H1 (cell line): Measurements from ENCODE around the gene COL6A5. TPM values are rescaled to one million over a fixed set of nuclear protein-coding genes. Genes with fewer than 3 reads are reported as not detected.
"Not testable (repeated sequence)": the region's sequence is repeated elsewhere in the genome, so short reads cannot be mapped to it uniquely, and the experiment has no call there.

Experiments used
- CTCF ChIA-PET: fragments of 300-600 bp; sonication (Branson Sonifier 250); formaldehyde crosslinking; loops from one replicate; lab custom pipeline; 2021; ENCODE audit not compliant: partially characterized antibody; lab: Charles Lee
- POLR2A ChIA-PET: fragments of 300-600 bp; sonication (Branson Sonifier 250); formaldehyde crosslinking; loops from one replicate; lab custom pipeline; 2021; ENCODE audit warnings: inconsistent platforms; ENCODE audit not compliant: partially characterized antibody; lab: Charles Lee
- DNase-seq, 2 experiments: peaks; one replicate each; pipeline versions ENCODE4 v3.0.0 to v3.0.0-alpha.2; 2010 to 2022; ENCODE audit warnings: low spot score in 2 of 2, low read depth in 1 of 2, mixed read lengths in 1 of 2
- FAIRE-seq: peaks from 2 replicates; lab custom pipeline; 2011; peaks lifted over from hg19 to GRCh38; lab: Jason Lieb, UNC
- H2AFZ ChIP-seq: 2 replicates; pipeline ENCODE4 v1.8.1; 2012; ENCODE audit warnings: low read length, inconsistent platforms
- H2AK5ac ChIP-seq: 2 replicates; pipeline ENCODE4 v1.6.1; 2013; ENCODE audit warnings: low read depth, low read length
- H2BK120ac ChIP-seq: replicated peaks from 2 replicates; pipeline ENCODE3; 2013; ENCODE audit warnings: low read depth, low read length, inconsistent platforms
- H2BK12ac ChIP-seq: 2 replicates; pipeline ENCODE4 v1.6.1; 2013; ENCODE audit warnings: low read depth, low read length
- H2BK15ac ChIP-seq: 2 replicates; pipeline ENCODE4 v1.6.1; 2013; ENCODE audit warnings: low read length
- H2BK20ac ChIP-seq: 2 replicates; pipeline ENCODE4 v1.6.1; 2013; ENCODE audit warnings: low read length
- H2BK5ac ChIP-seq: 2 replicates; pipeline ENCODE4 v1.6.1; 2013; ENCODE audit warnings: low read depth, low read length
- H3K14ac ChIP-seq: 2 replicates; pipeline ENCODE4 v1.6.1; 2013; ENCODE audit warnings: inconsistent platforms; ENCODE audit not compliant: insufficient read length
- H3K18ac ChIP-seq: 2 replicates; pipeline ENCODE4 v1.6.1; 2013; ENCODE audit warnings: low read length; ENCODE audit errors: extremely low read depth
- H3K23ac ChIP-seq: 2 replicates; pipeline ENCODE4 v1.6.1; 2013; ENCODE audit warnings: inconsistent platforms; ENCODE audit not compliant: insufficient read length
- H3K23me2 ChIP-seq: 2 replicates; pipeline ENCODE4 v1.6.1; 2013; ENCODE audit warnings: low read depth, low read length
- H3K27ac ChIP-seq: 2 replicates; pipeline ENCODE4 v1.6.1; 2011; ENCODE audit warnings: low read depth, low read length, inconsistent platforms
- H3K27me3 ChIP-seq, 4 experiments: replicated peaks in 1 of 4; 1 replicate in 1 of 4; 2 replicates in 3 of 4; pipeline versions ENCODE4 v1.6.1 to v1.8.1; 2011 to 2013; ENCODE audit warnings: low read length in 3 of 4, mild to moderate bottlenecking in 3 of 4, inconsistent platforms in 2 of 4, mixed read lengths in 2 of 4, moderate library complexity in 1 of 4; ENCODE audit not compliant: control insufficient read depth in 3 of 4, insufficient read depth in 3 of 4; ENCODE audit errors: extremely low read depth in 1 of 4
- H3K36me3 ChIP-seq, 4 experiments: 2 replicates each; pipeline versions ENCODE4 v1.6.1 to v1.8.1; 2011 to 2013; ENCODE audit warnings: mild to moderate bottlenecking in 4 of 4, low read length in 3 of 4, moderate library complexity in 2 of 4, control low read depth in 1 of 4, inconsistent platforms in 1 of 4; ENCODE audit not compliant: insufficient read depth in 4 of 4, control insufficient read depth in 2 of 4
- H3K4ac ChIP-seq: replicated peaks from 2 replicates; pipeline ENCODE3; 2013; ENCODE audit warnings: low read length, low read depth, mixed read lengths, inconsistent platforms; ENCODE audit not compliant: insufficient read length
- H3K4me1 ChIP-seq, 4 experiments: replicated peaks in 1 of 4; 1 replicate in 1 of 4; 2 replicates in 3 of 4; pipeline versions ENCODE4 v1.6.1 to v1.8.1; 2011 to 2013; ENCODE audit warnings: low read length in 3 of 4, inconsistent platforms in 2 of 4, mixed read lengths in 1 of 4; ENCODE audit not compliant: insufficient read depth in 4 of 4, control insufficient read depth in 3 of 4
- H3K4me2 ChIP-seq, 2 experiments: 2 replicates each; pipeline versions ENCODE4 v1.6.1 to v1.8.1; 2011 to 2013; ENCODE audit warnings: low read depth in 2 of 2, low read length in 2 of 2, control low read depth in 1 of 2, inconsistent platforms in 1 of 2, mild to moderate bottlenecking in 1 of 2; ENCODE audit not compliant: insufficient read depth in 1 of 2
- H3K4me3 ChIP-seq, 4 experiments: fragments of 200-600, 300-600 bp in 1 of 4; sonication (generic), shearing (Covaris generic), sonication (Bioruptor Twin) in 1 of 4; 2 replicates each; pipeline versions ENCODE4 v1.5.1 to v1.8.1; 2011 to 2016; ENCODE audit warnings: low read length in 4 of 4, low read depth in 3 of 4, control low read depth in 2 of 4, inconsistent platforms in 2 of 4, mild to moderate bottlenecking in 2 of 4, mixed read lengths in 1 of 4, moderate library complexity in 1 of 4; ENCODE audit not compliant: insufficient read depth in 2 of 4; ENCODE audit errors: extremely low read depth in 1 of 4
- H3K56ac ChIP-seq: replicated peaks from 2 replicates; pipeline ENCODE3; 2013; ENCODE audit warnings: low read depth, mild to moderate bottlenecking, mixed read lengths, low read length, inconsistent platforms; ENCODE audit not compliant: insufficient read length
- H3K79me1 ChIP-seq: 2 replicates; pipeline ENCODE4 v1.6.1; 2013; ENCODE audit warnings: low read depth, low read length, control low read depth
- H3K79me2 ChIP-seq, 2 experiments: 2 replicates each; pipeline versions ENCODE4 v1.6.1 to v1.8.1; 2012 to 2013; ENCODE audit warnings: low read length in 2 of 2, mild to moderate bottlenecking in 2 of 2, inconsistent platforms in 1 of 2; ENCODE audit not compliant: insufficient read depth in 2 of 2, control insufficient read depth in 1 of 2
- H3K9ac ChIP-seq, 4 experiments: replicated peaks in 1 of 4; 1 replicate in 1 of 4; 2 replicates in 3 of 4; pipeline versions ENCODE4 v1.6.1 to v1.8.1; 2011 to 2013; ENCODE audit warnings: low read depth in 3 of 4, low read length in 3 of 4, control low read depth in 2 of 4, mild to moderate bottlenecking in 2 of 4, moderate library complexity in 2 of 4, inconsistent platforms in 1 of 4; ENCODE audit errors: extremely low read depth in 1 of 4
- H3K9me3 ChIP-seq, 2 experiments: 2 replicates each; pipeline versions ENCODE4 v1.6.1 to v1.8.1; 2012 to 2013; ENCODE audit warnings: mild to moderate bottlenecking in 2 of 2, moderate library complexity in 2 of 2, control low read depth in 1 of 2, inconsistent platforms in 1 of 2, low read depth in 1 of 2, low read length in 1 of 2, mixed read lengths in 1 of 2; ENCODE audit not compliant: insufficient read depth in 2 of 2
- H4K20me1 ChIP-seq, 2 experiments: replicated peaks in 1 of 2; 2 replicates each; pipeline versions ENCODE3 to v1.8.1; 2011 to 2013; ENCODE audit warnings: inconsistent platforms in 2 of 2, low read length in 2 of 2, mild to moderate bottlenecking in 1 of 2; ENCODE audit not compliant: insufficient read depth in 2 of 2, control insufficient read depth in 1 of 2
- H4K5ac ChIP-seq: 2 replicates; pipeline ENCODE4 v1.6.1; 2013; ENCODE audit warnings: low read length, low read depth, mixed read lengths, inconsistent platforms; ENCODE audit not compliant: insufficient read length
- H4K8ac ChIP-seq: 2 replicates; pipeline ENCODE4 v1.8.0; 2013; ENCODE audit warnings: mild to moderate bottlenecking, moderate library complexity, low read length, inconsistent platforms; ENCODE audit not compliant: insufficient read depth; ENCODE audit errors: extremely low read depth
- H4K91ac ChIP-seq: replicated peaks from 2 replicates; pipeline ENCODE3; 2013; ENCODE audit warnings: low read length, mixed read lengths, inconsistent platforms; ENCODE audit not compliant: insufficient read length
- POLR2A ChIP-seq, 2 experiments: IDR thresholded peaks; 1 replicate in 1 of 2; 2 replicates in 1 of 2; pipeline ENCODE4 v1.6.1; 2011; ENCODE audit warnings: low read depth in 2 of 2, low read length in 2 of 2, mild to moderate bottlenecking in 2 of 2; ENCODE audit errors: control extremely low read depth in 1 of 2
- WGBS, 2 experiments: shearing (Covaris generic) in 1 of 2; methylation state at CpG; one replicate each; pipeline versions ENCODE4 v1.1.6 to v1.1.7; 2013 to 2015; ENCODE audit warnings: low lambda C conversion rate in 2 of 2, mixed read lengths in 2 of 2, inconsistent platforms in 1 of 2, low coverage in 1 of 2, missing lambda C conversion rate in 1 of 2; ENCODE audit not compliant: insufficient replicate concordance in 2 of 2, insufficient coverage in 1 of 2, insufficient read length in 1 of 2; ENCODE audit errors: extremely low coverage in 1 of 2, missing lambda C conversion rate in 1 of 2; 5-methylcytosine and 5-hydroxymethylcytosine counted together
- polyA plus RNA-seq, 7 experiments: library from polyadenylated mRNA; depleted of rRNA in 3 of 7; stranded (reverse) in 5 of 7; unstranded in 2 of 7; fragments of >200 nt in 5 of 7; fragments of 200-250 nt in 2 of 7; gene quantifications; 1 replicate in 5 of 7; 2 replicates in 1 of 7; 4 replicates in 1 of 7; pipeline versions ENCODE4 v1.2.1 to v1.2.3, GENCODE V29; 2011 to 2013; ENCODE audit warnings: missing spikeins in 2 of 7, mixed read lengths in 2 of 7
- total RNA-seq: library from RNA; stranded (reverse); fragmentation: NEBNext Ultra II Directional; extraction: Animal tissue kit (Norgen Biotek cat#: 25700); gene quantifications from 2 replicates; pipeline ENCODE4 v1.2.1, GENCODE V29; 2021
- TF ChIP-seq, protein P1 (sequence below), 3 experiments: IDR thresholded peaks; 1 replicate in 2 of 3; 2 replicates in 1 of 3; pipeline versions ENCODE4 v1.5.1 to v1.6.1; 2011; ENCODE audit warnings: low read length in 3 of 3, mild to moderate bottlenecking in 3 of 3, inconsistent platforms in 2 of 3, low read depth in 1 of 3, moderate library complexity in 1 of 3; ENCODE audit not compliant: insufficient read depth in 1 of 3; ENCODE audit errors: control extremely low read depth in 1 of 3

COL6A5 gene
- total and polyA plus RNA-seq, 2 of the 8 experiments (the other 6 are each of a cell fraction or from before 2014, with no cell fraction given) = 0.05 to 0.06 TPM

DNA sequence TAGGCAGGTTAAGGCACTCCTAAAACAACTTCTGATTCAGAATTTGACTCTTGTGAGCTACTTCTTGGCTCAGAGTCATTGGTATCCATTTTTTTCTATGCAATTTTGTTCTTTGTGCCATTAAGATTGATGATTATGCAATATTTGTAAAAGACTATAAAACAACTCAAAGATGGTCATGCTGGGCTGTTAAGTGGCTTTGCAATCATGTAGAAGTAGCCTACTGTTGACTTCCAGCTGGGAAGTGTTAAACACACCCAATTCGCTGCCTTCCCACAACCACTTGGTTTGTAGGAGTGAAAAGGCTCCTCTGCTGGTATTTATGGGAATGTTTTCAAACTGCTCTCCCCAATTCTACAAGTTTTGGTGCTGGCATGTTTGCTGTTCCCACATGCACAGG lies 96.8 kb downstream of the COL6A5 start (continued):
- TF ChIP-seq, protein P1, sequence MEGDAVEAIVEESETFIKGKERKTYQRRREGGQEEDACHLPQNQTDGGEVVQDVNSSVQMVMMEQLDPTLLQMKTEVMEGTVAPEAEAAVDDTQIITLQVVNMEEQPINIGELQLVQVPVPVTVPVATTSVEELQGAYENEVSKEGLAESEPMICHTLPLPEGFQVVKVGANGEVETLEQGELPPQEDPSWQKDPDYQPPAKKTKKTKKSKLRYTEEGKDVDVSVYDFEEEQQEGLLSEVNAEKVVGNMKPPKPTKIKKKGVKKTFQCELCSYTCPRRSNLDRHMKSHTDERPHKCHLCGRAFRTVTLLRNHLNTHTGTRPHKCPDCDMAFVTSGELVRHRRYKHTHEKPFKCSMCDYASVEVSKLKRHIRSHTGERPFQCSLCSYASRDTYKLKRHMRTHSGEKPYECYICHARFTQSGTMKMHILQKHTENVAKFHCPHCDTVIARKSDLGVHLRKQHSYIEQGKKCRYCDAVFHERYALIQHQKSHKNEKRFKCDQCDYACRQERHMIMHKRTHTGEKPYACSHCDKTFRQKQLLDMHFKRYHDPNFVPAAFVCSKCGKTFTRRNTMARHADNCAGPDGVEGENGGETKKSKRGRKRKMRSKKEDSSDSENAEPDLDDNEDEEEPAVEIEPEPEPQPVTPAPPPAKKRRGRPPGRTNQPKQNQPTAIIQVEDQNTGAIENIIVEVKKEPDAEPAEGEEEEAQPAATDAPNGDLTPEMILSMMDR (IDR thresholded peaks at IDR 0.05; ENCODE audit: control extremely low read depth in 1 of 3, insufficient read depth in 1 of 3, low read depth in 1 of 3, low read length in 3 of 3) = peak in 1 of 3 experiments; percentile 11; a peak in 1 of 4 replicates
- no peak for TF ChIP-seq POLR2A (IDR thresholded peaks at IDR 0.05; ENCODE audit: control extremely low read depth in 1 of 2, low read depth in 2 of 2, low read length in 2 of 2)

GRCh38 chr3:130446840-130447239 lies 101.4 kb downstream of the COL6A5 start:
- H4K20me1 ChIP-seq, H3K23ac ChIP-seq, H2BK20ac ChIP-seq, H4K5ac ChIP-seq, H2BK12ac ChIP-seq, H2AFZ ChIP-seq, H3K4me1 ChIP-seq, H3K23me2 ChIP-seq, H3K36me3 ChIP-seq, H3K79me1 ChIP-seq, H3K9me3 ChIP-seq, DNase-seq, H2BK5ac ChIP-seq, FAIRE-seq, CTCF ChIA-PET, H3K18ac ChIP-seq, H3K27ac ChIP-seq, H4K91ac ChIP-seq, H3K4me3 ChIP-seq, H3K14ac ChIP-seq, H3K79me2 ChIP-seq, H3K56ac ChIP-seq, H2AK5ac ChIP-seq, H3K27me3 ChIP-seq, H2BK15ac ChIP-seq, H3K4ac ChIP-seq, H2BK120ac ChIP-seq, H3K9ac ChIP-seq, H4K8ac ChIP-seq, H3K4me2 ChIP-seq, POLR2A ChIA-PET: not testable (repeated sequence)
- 96% methylated on average over 6 of the region's 6 CpGs; no CpG with 5 or more reads in 1 of the 2 experiments for WGBS, 2 experiments
